ACC112 (cell line): Measurements from ENCODE around the gene UBE2S.
A peak's percentile ranks its signal among the peaks of the same experiment; 100 is the strongest.

ENCODE experiments used
- H2AFZ ChIP-seq: fragments of 200-600 bp; sonication (generic); one replicate; pipeline ENCODE4 v1.6.0; 2017; ENCODE audit warnings: antibody characterized with exemption, low read length; ENCODE audit not compliant: unreplicated experiment
- H3K27ac ChIP-seq: fragments of 200-600 bp; sonication (generic); 2 replicates; pipeline ENCODE4 v1.5.1; 2014; ENCODE audit warnings: low read depth, mild to moderate bottlenecking, antibody characterized with exemption, low read length, moderate library complexity
- H3K27me3 ChIP-seq: fragments of 200-600 bp; sonication (generic); 2 replicates; pipeline ENCODE4 v1.6.1; 2014; ENCODE audit warnings: mild to moderate bottlenecking, antibody characterized with exemption, low read length, moderate library complexity, mixed read lengths; ENCODE audit not compliant: insufficient read depth
- H3K36me3 ChIP-seq: fragments of 200-600 bp; sonication (generic); 2 replicates; pipeline ENCODE4 v1.6.1; 2016; ENCODE audit warnings: mild to moderate bottlenecking, antibody characterized with exemption, low read length, moderate library complexity, mixed read lengths; ENCODE audit not compliant: insufficient read depth
- H3K4me1 ChIP-seq: fragments of 200-600 bp; sonication (generic); one replicate; pipeline ENCODE4 v1.6.1; 2016; ENCODE audit warnings: low read length, mixed read lengths; ENCODE audit not compliant: insufficient read depth, unreplicated experiment, control insufficient read depth
- H3K4me3 ChIP-seq: fragments of 200-600 bp; sonication (generic); 2 replicates; pipeline ENCODE4 v1.5.1; 2014; ENCODE audit warnings: mild to moderate bottlenecking, low read depth, low read length
- H3K79me2 ChIP-seq: fragments of 200-600 bp; sonication (generic); one replicate; pipeline ENCODE4 v1.6.0; 2016; ENCODE audit warnings: low read length; ENCODE audit not compliant: control insufficient read depth, unreplicated experiment, insufficient read depth

Gene UBE2S

DNA sequence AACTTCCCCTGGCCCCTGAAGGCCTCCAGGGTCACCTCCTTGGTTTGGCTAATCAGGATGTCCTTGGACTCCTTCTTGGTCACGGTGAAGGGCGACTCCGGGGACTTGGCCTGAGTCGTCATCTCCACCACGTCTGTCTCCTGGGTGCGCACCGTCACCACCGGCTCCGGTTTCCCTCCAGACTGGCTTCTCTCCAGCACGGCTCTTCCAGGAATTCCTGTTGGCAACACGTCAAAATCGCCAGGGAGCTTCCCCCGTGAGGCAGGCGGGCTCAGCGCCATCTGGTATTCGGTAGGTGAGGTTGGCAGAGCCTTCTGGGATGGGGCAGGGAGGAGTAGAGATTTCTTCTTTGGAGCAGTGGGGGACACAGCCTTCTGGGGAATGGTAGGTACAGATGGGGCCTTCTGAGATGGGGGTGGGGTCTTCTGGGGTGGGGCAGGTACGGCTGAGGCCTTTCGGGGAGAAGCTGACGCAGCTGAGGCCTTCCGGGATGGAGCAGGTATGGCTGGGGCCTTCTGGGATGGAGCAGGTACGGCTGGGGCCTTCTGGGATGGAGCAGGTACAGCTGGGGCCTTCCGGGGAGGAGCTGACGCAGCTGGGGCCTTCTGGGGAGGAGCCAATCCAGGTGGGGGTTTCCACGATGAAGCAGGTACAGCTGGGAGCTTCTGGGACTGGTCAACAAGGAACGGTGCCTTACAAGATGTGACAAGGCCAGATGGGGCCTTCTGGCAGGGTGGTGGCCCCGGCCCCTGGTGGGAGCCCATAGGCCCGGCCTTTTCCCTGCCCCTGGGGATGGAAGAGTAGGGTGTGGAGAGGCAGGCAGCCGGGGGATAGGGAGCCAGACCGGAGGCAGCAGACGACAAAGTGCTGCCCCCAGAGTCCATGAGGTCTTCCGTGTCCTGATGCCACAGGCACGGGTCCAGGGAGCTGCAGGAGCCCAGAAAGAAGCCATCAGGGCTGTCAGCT is 48.4 kb downstream of the UBE2S start:
- Histone ChIP-seq H3K4me1 (no peaks in the 10 kb centered on the region), H3K36me3 (no peaks in the 10 kb centered on the region), H3K79me2 (no peaks in the 10 kb centered on the region), H3K27me3 (peaks cover 11% of the 10 kb centered on the region), H2AFZ (no peak overlapping the region), H3K4me3 (no peak overlapping the region), H3K27ac (no peak overlapping the region)

DNA sequence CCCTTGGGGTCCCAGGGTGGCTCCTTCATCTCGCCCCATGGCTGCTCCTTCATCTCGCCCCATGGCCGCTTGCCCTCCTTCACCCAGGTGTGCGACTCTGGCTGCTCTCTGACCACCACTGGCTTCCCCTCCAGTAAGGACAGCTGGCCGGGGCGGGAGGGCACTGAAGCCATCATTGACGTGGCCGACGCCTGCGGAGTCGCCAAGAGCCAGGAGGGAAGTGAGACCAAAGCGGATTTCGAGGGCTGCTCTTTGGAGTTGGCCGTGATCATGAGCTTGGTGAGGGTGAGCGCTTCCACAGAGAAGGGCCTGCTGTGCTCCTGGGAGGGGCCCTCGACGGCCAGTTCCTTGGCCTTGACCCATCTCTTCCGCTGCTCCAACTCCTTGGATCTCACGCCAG is 49.1 kb downstream of the UBE2S start:
- peaks cover 18% of the 10 kb centered on the region for H3K27me3 ChIP-seq
- H2AFZ ChIP-seq, result no peak overlapping the region
- H3K4me3 ChIP-seq, result no peak overlapping the region
- H3K79me2 ChIP-seq, result no peaks in the 10 kb centered on the region
- no peak overlapping the region for H3K27ac ChIP-seq
- no peaks in the 10 kb centered on the region for H3K36me3 ChIP-seq
- no peaks in the 10 kb centered on the region for H3K4me1 ChIP-seq

- H2AFZ ChIP-seq, result no peak overlapping the region
- H3K27me3 ChIP-seq, result peaks cover 35% of the 10 kb centered on the region
- no peaks in the 10 kb centered on the region for H3K4me1 ChIP-seq
- H3K27ac ChIP-seq, result no peak overlapping the region
- no peak overlapping the region for H3K4me3 ChIP-seq
- H3K36me3 ChIP-seq, result no peaks in the 10 kb centered on the region
- H3K79me2 ChIP-seq, result no peaks in the 10 kb centered on the region
These were observed 52.3 kb downstream of the UBE2S start for GRCh38 chr19:55355213-55355821.

GRCh38 chr19:55354698-55355212 is 52.8 kb downstream of the UBE2S start, which contains the start of gene COX6B2:
Gene COX6B2, minus strand, starts transcription at chr19:55354719. Its CDS starts 198 bp downstream, at chr19:55354521.
- Histone ChIP-seq H2AFZ (no peak within 1 kb of the TSS), H3K4me1 (no peaks in the 10 kb centered on the region), H3K36me3 (no peaks in the 10 kb centered on the region), H3K4me3 (peak within 1 kb of the TSS; percentile 59), H3K27ac (no peak within 1 kb of the TSS), H3K79me2 (no peaks in the 10 kb centered on the region), H3K27me3 (peaks cover 35% of the 10 kb centered on the region)

DNA sequence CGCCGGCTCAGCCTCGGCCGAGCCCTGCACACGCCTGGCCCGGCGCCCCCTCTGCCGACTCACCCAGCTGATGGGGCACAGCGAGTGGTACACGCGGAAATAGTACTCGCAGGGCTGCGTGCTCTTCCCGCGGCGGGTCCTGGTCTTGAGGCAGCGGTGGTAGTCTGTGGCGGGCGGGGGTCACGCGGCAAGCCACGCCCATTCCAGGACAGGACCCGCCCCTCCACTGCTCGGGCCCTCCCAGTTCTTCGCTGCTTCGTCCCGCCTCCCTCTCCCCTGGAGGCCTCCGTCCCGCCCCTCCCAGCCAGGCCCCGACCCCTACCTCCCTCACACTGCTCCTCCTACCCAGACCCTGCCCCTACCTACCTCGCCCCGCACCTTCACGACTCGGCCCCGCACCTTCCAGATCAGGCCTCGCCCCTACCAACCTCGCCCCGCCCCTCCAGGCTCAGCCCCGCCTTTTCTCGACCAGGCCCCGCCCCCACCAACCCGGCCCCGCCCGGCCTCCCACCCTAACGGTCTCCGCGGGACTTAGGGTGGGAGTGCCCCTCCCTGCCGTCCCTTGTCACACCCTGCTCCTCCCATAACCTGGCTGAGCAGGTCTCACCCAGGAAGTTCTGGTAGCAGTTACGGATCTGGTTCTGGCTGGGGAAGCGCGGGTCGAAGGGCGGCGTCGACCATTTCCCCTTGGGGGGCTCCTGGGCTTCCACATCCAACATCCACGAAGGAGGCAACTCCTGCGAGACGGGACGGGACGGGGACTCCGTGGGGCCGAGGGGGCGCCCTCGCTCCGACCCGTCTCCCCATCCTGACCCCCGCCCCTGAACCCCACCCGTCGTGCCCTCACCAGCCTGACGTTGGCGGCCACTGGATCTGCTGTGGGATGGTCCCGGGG is 53.5 kb downstream of the UBE2S start:
- Histone ChIP-seq H3K36me3 (no peaks in the 10 kb centered on the region), H3K4me1 (no peaks in the 10 kb centered on the region), H2AFZ (no peak overlapping the region), H3K27me3 (peaks cover 35% of the 10 kb centered on the region), H3K4me3 (peak overlapping the region; percentile 59), H3K27ac (no peak overlapping the region), H3K79me2 (no peaks in the 10 kb centered on the region)

DNA sequence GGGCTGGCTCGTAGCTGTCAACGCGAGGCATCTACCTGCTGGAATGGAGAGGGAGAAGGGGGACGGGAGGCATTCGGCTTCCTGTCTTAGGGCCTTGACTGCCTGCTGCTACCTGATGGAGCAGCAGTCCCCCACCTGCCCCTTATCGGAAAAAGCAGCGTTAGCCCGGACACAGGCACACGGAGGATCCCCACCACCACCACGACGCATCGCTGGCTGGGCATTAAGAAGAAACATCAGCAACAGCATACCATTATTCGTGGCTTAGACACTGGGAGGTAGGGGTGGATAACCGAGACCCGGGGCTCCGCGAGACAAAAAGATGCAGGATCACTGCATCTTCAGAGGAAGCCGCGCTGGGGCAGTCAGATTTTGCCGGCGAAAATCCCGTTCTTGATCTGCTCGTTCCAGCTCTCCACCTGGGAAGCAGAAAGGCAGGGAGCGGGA is 54.2 kb downstream of the UBE2S start:
- H3K4me3 ChIP-seq, result peak overlapping the region; percentile 59
- no peaks in the 10 kb centered on the region for H3K4me1 ChIP-seq
- H3K36me3 ChIP-seq, result no peaks in the 10 kb centered on the region
- H3K27me3 ChIP-seq, result peaks cover 35% of the 10 kb centered on the region
- H3K79me2 ChIP-seq, result no peaks in the 10 kb centered on the region
- H2AFZ ChIP-seq, result no peak overlapping the region
- no peak overlapping the region for H3K27ac ChIP-seq

DNA sequence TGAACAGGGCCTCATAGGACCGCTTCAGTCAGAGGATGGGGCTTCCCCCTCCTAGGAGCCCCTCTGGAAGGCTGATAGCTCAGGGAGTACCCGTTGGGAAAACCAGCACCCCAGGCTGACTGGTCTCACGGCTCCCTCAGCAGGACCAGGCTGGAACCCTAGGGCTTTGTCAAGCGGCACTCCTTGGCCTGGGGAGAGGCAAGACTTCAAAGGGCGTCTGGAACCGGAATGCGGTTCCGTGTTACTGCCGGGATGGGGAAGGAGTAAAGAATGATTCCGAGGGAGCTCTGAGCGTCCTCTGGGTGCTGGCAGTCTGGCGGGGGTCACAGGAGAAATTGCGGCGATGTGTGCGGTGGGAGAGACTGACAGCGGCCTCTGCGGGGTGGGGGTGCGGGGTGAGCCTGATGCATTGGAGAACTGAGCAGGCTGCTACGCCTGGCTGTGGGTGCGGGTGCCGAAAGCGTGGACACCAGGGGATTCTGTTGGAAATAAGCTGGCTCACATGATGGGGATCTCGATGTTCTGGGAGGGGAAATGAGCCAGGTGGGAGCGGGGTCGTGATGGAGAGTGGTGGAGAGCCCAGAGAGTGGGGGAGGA is 54.9 kb downstream of the UBE2S start:
- Histone ChIP-seq H2AFZ (no peak overlapping the region), H3K36me3 (no peaks in the 10 kb centered on the region), H3K27me3 (peaks cover 35% of the 10 kb centered on the region), H3K4me1 (no peaks in the 10 kb centered on the region), H3K27ac (no peak overlapping the region), H3K79me2 (no peaks in the 10 kb centered on the region), H3K4me3 (no peak overlapping the region)

- H3K79me2 ChIP-seq, result no peaks in the 10 kb centered on the region
- no peak overlapping the region for H2AFZ ChIP-seq
- H3K36me3 ChIP-seq, result no peaks in the 10 kb centered on the region
- H3K4me3 ChIP-seq, result no peak overlapping the region
- H3K27me3 ChIP-seq, result peaks cover 35% of the 10 kb centered on the region
- no peak overlapping the region for H3K27ac ChIP-seq
- H3K4me1 ChIP-seq, result no peaks in the 10 kb centered on the region
These were observed 55.5 kb downstream of the UBE2S start for GRCh38 chr19:55352040-55352439.

DNA sequence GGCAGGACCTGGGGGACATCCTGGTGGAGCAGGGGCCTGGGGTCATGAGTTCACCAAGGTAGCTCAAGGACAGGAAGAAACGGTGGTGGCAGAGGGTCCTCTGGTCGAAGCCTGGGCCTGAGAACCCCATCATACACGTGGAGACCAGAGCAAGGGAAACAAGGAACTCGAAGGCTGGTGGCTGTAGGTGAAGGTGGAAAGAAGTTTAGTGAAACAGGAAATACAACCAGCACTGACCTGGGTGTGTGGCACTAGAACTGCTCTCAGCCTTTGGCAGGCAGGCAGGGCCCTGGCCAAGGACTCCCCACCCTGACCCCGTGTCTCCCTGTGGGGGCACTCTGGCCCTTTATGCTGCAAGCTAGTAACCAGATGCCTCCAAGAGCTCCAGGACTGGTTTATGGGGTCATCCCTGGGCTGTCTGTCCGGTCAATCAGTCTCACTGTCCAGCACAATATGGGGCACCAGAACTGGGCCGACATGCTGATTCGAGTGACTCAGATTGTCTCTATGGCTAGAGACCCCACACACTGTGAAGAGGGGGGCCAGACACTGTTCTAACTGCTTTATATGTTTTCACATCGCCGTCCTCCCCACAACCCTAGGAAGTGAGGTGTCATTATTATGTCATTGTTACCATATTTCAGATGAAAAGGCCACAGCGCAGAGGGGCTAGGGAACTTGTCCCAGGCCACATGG is 56.8 kb downstream of the UBE2S start:
- Histone ChIP-seq H3K4me3 (no peak overlapping the region), H3K4me1 (no peaks in the 10 kb centered on the region), H3K27ac (no peak overlapping the region)

More for the DNA sequence above, 56.8 kb downstream of the UBE2S start:
- Histone ChIP-seq H3K79me2 (no peaks in the 10 kb centered on the region), H3K36me3 (no peaks in the 10 kb centered on the region), H2AFZ (no peak overlapping the region), H3K27me3 (peaks cover 35% of the 10 kb centered on the region)
